ENCODE data around the gene VSIG4. TPM values are rescaled to one million over a fixed set of nuclear protein-coding genes. Genes with fewer than 3 reads are reported as not detected.
A peak's percentile ranks its signal among the peaks of the same experiment; 100 is the strongest.

Gene VSIG4
- total and polyA plus RNA-seq, 2 donors: 2.1 to 23.3 TPM

- no peak overlapping the region for H3K27ac ChIP-seq (ENCODE audit: low read depth in 1 of 2, low read length in 1 of 2)
- DNase-seq (ENCODE audit: low read depth in 6 of 9, low spot score in 9 of 9): no peak
- H3K27me3 ChIP-seq (ENCODE audit: control insufficient read depth in 2 of 2, insufficient read depth in 1 of 2, low read length in 1 of 2): no peaks in the 10 kb centered on the region
- 75% methylated on average over 1 of the region's 1 CpG for WGBS
- no peak overlapping the region for H3K4me3 ChIP-seq (ENCODE audit: low read length in 2 of 2)
- no peaks in the 10 kb centered on the region for H3K9me3 ChIP-seq (ENCODE audit: control insufficient read depth in 2 of 2, insufficient read depth in 1 of 2, low read length in 1 of 2)
- H3K4me1 ChIP-seq (ENCODE audit: control insufficient read depth in 2 of 2, insufficient read depth in 2 of 2, low read length in 2 of 2): peaks cover 0 to 15% of the 10 kb centered on the region in 2 donors
- no peaks in the 10 kb centered on the region for H3K36me3 ChIP-seq (ENCODE audit: control insufficient read depth in 2 of 2, insufficient read depth in 2 of 2, low read length in 1 of 2)
These were observed 18.5 kb downstream of the VSIG4 start for GRCh38 chrX:66021401-66021764.

GRCh38 chrX:66020631-66021334 lies 19.1 kb downstream of the VSIG4 start:
- H3K4me1 ChIP-seq (ENCODE audit: control insufficient read depth in 2 of 2, insufficient read depth in 2 of 2, low read length in 2 of 2): peaks cover 0 to 15% of the 10 kb centered on the region in 2 donors
- no peaks in the 10 kb centered on the region for H3K9me3 ChIP-seq (ENCODE audit: control insufficient read depth in 2 of 2, insufficient read depth in 1 of 2, low read length in 1 of 2)
- H3K36me3 ChIP-seq (ENCODE audit: control insufficient read depth in 2 of 2, insufficient read depth in 2 of 2, low read length in 1 of 2): no peaks in the 10 kb centered on the region
- DNase-seq (ENCODE audit: low read depth in 6 of 9, low spot score in 9 of 9): no peak
- no peaks in the 10 kb centered on the region for H3K27me3 ChIP-seq (ENCODE audit: control insufficient read depth in 2 of 2, insufficient read depth in 1 of 2, low read length in 1 of 2)
- H3K4me3 ChIP-seq (ENCODE audit: low read length in 2 of 2): no peak overlapping the region
- no peak overlapping the region for H3K27ac ChIP-seq (ENCODE audit: low read depth in 1 of 2, low read length in 1 of 2)
- WGBS: 70% methylated on average over 10 of the region's 10 CpGs

GRCh38 chrX:66019974-66020373 lies 19.9 kb downstream of the VSIG4 start:
- H3K4me3 ChIP-seq (ENCODE audit: low read length in 2 of 2): no peak overlapping the region
- H3K4me1 ChIP-seq (ENCODE audit: control insufficient read depth in 2 of 2, insufficient read depth in 2 of 2, low read length in 2 of 2): peaks cover 6 to 22% of the 10 kb centered on the region in 2 donors
- 80% methylated on average over 2 of the region's 2 CpGs for WGBS
- H3K27ac ChIP-seq (ENCODE audit: low read depth in 1 of 2, low read length in 1 of 2): no peak overlapping the region
- H3K9me3 ChIP-seq (ENCODE audit: control insufficient read depth in 2 of 2, insufficient read depth in 1 of 2, low read length in 1 of 2): no peaks in the 10 kb centered on the region
- H3K36me3 ChIP-seq (ENCODE audit: control insufficient read depth in 2 of 2, insufficient read depth in 2 of 2, low read length in 1 of 2): no peaks in the 10 kb centered on the region
- no peaks in the 10 kb centered on the region for H3K27me3 ChIP-seq (ENCODE audit: control insufficient read depth in 2 of 2, insufficient read depth in 1 of 2, low read length in 1 of 2)
- DNase-seq (ENCODE audit: low read depth in 6 of 9, low spot score in 9 of 9): no peak

GRCh38 chrX:66019310-66019652 lies 20.6 kb downstream of the VSIG4 start:
- H3K27ac ChIP-seq (ENCODE audit: low read depth in 1 of 2, low read length in 1 of 2): no peak overlapping the region
- no peak overlapping the region for H3K4me3 ChIP-seq (ENCODE audit: low read length in 2 of 2)
- 100% methylated on average over 1 of the region's 1 CpG for WGBS
- H3K4me1 ChIP-seq (ENCODE audit: control insufficient read depth in 2 of 2, insufficient read depth in 2 of 2, low read length in 2 of 2): peaks cover 6 to 27% of the 10 kb centered on the region in 2 donors
- no peaks in the 10 kb centered on the region for H3K36me3 ChIP-seq (ENCODE audit: control insufficient read depth in 2 of 2, insufficient read depth in 2 of 2, low read length in 1 of 2)
- H3K9me3 ChIP-seq (ENCODE audit: control insufficient read depth in 2 of 2, insufficient read depth in 1 of 2, low read length in 1 of 2): no peaks in the 10 kb centered on the region
- no peaks in the 10 kb centered on the region for H3K27me3 ChIP-seq (ENCODE audit: control insufficient read depth in 2 of 2, insufficient read depth in 1 of 2, low read length in 1 of 2)
- no peak for DNase-seq (ENCODE audit: low read depth in 6 of 9, low spot score in 9 of 9)

GRCh38 chrX:66018585-66019309 lies 21.1 kb downstream of the VSIG4 start:
- Histone ChIP-seq H3K36me3 (ENCODE audit: control insufficient read depth in 2 of 2, insufficient read depth in 2 of 2, low read length in 1 of 2) (no peaks in the 10 kb centered on the region), H3K27ac (ENCODE audit: low read depth in 1 of 2, low read length in 1 of 2) (no peak overlapping the region), H3K27me3 (ENCODE audit: control insufficient read depth in 2 of 2, insufficient read depth in 1 of 2, low read length in 1 of 2) (no peaks in the 10 kb centered on the region), H3K4me1 (ENCODE audit: control insufficient read depth in 2 of 2, insufficient read depth in 2 of 2, low read length in 2 of 2) (peaks cover 9 to 32% of the 10 kb centered on the region in 2 donors), H3K4me3 (ENCODE audit: low read length in 2 of 2) (no peak overlapping the region), H3K9me3 (ENCODE audit: control insufficient read depth in 2 of 2, insufficient read depth in 1 of 2, low read length in 1 of 2) (no peaks in the 10 kb centered on the region)
- DNase-seq (ENCODE audit: low read depth in 6 of 9, low spot score in 9 of 9): no peak
- WGBS: 59% methylated on average over 7 of the region's 7 CpGs

GRCh38 chrX:66017659-66018170 lies 22.2 kb downstream of the VSIG4 start:
- H3K9me3 ChIP-seq (ENCODE audit: control insufficient read depth in 2 of 2, insufficient read depth in 1 of 2, low read length in 1 of 2): no peaks in the 10 kb centered on the region
- H3K27ac ChIP-seq (ENCODE audit: low read depth in 1 of 2, low read length in 1 of 2): peak overlapping the region; percentile 26 to 31
- H3K4me1 ChIP-seq (ENCODE audit: control insufficient read depth in 2 of 2, insufficient read depth in 2 of 2, low read length in 2 of 2): peaks cover 12 to 41% of the 10 kb centered on the region in 2 donors
- H3K4me3 ChIP-seq (ENCODE audit: low read length in 2 of 2): no peak overlapping the region
- no peaks in the 10 kb centered on the region for H3K27me3 ChIP-seq (ENCODE audit: control insufficient read depth in 2 of 2, insufficient read depth in 1 of 2, low read length in 1 of 2)
- DNase-seq (ENCODE audit: low read depth in 6 of 9, low spot score in 9 of 9): no peak
- H3K36me3 ChIP-seq (ENCODE audit: control insufficient read depth in 2 of 2, insufficient read depth in 2 of 2, low read length in 1 of 2): no peaks in the 10 kb centered on the region

- Histone ChIP-seq H3K27ac (ENCODE audit: low read depth in 1 of 2, low read length in 1 of 2) (peak overlapping the region; percentile 15 to 26), H3K4me3 (ENCODE audit: low read length in 2 of 2) (peak overlapping the region in 1 of 2 donors; percentile 14), H3K9me3 (ENCODE audit: control insufficient read depth in 2 of 2, insufficient read depth in 1 of 2, low read length in 1 of 2) (no peaks in the 10 kb centered on the region), H3K4me1 (ENCODE audit: control insufficient read depth in 2 of 2, insufficient read depth in 2 of 2, low read length in 2 of 2) (peaks cover 12 to 47% of the 10 kb centered on the region in 2 donors), H3K27me3 (ENCODE audit: control insufficient read depth in 2 of 2, insufficient read depth in 1 of 2, low read length in 1 of 2) (no peaks in the 10 kb centered on the region), H3K36me3 (ENCODE audit: control insufficient read depth in 2 of 2, insufficient read depth in 2 of 2, low read length in 1 of 2) (no peaks in the 10 kb centered on the region)
- DNase-seq (ENCODE audit: low read depth in 6 of 9, low spot score in 9 of 9): no peak
- 18% methylated on average over 2 of the region's 2 CpGs for WGBS
These were observed 22.8 kb downstream of the VSIG4 start for GRCh38 chrX:66016905-66017658.

- Histone ChIP-seq H3K4me3 (ENCODE audit: low read length in 2 of 2) (peak overlapping the region in 1 of 2 donors; percentile 11), H3K27ac (ENCODE audit: low read depth in 1 of 2, low read length in 1 of 2) (peak overlapping the region in 1 of 2 donors; percentile 5), H3K9me3 (ENCODE audit: control insufficient read depth in 2 of 2, insufficient read depth in 1 of 2, low read length in 1 of 2) (no peaks in the 10 kb centered on the region), H3K36me3 (ENCODE audit: control insufficient read depth in 2 of 2, insufficient read depth in 2 of 2, low read length in 1 of 2) (no peaks in the 10 kb centered on the region), H3K27me3 (ENCODE audit: control insufficient read depth in 2 of 2, insufficient read depth in 1 of 2, low read length in 1 of 2) (no peaks in the 10 kb centered on the region), H3K4me1 (ENCODE audit: control insufficient read depth in 2 of 2, insufficient read depth in 2 of 2, low read length in 2 of 2) (peaks cover 12 to 49% of the 10 kb centered on the region in 2 donors)
- WGBS: 44% methylated on average over 1 of the region's 1 CpG
- DNase-seq (ENCODE audit: low read depth in 6 of 9, low spot score in 9 of 9): no peak
These were observed 23.8 kb downstream of the VSIG4 start for GRCh38 chrX:66015900-66016689.

Data from thymus (tissue), 11 donors.